OCI-LY3 (cell line): ENCODE data around the gene RAET1E.
"Not testable (repeated sequence)": the region's sequence is repeated elsewhere in the genome, so short reads cannot be mapped to it uniquely, and the experiment has no call there.

Experiments used
- H2AFZ ChIP-seq: fragments of 200-600, 300-600 bp; shearing (Covaris generic); 2 replicates; pipeline ENCODE4 v1.6.0; 2014; ENCODE audit warnings: antibody characterized with exemption, low read depth, low read length
- H3K27ac ChIP-seq: fragments of 200-600, 300-600 bp; sonication (generic); 2 replicates; pipeline ENCODE4 v1.5.1; 2014; ENCODE audit warnings: mild to moderate bottlenecking, low read length, moderate library complexity, mixed read lengths
- H3K27me3 ChIP-seq: fragments of 200-600, 300-600 bp; sonication (generic); 2 replicates; pipeline ENCODE4 v1.6.1; 2014; ENCODE audit warnings: low read depth, low read length, mixed read lengths
- H3K36me3 ChIP-seq: fragments of 200-600, 300-600 bp; sonication (generic); replicated peaks from 2 replicates; pipeline ENCODE3; 2014; ENCODE audit warnings: low read depth, low read length, mixed read lengths
- H3K4me1 ChIP-seq: fragments of 300-600, 200-600 bp; sonication (generic); 2 replicates; pipeline ENCODE4 v1.6.1; 2014; ENCODE audit warnings: low read length, mixed read lengths
- H3K4me2 ChIP-seq: fragments of 200-600, 300-600 bp; sonication (generic); 2 replicates; pipeline ENCODE4 v1.6.1; 2014; ENCODE audit warnings: low read length, mixed read lengths
- H3K4me3 ChIP-seq: fragments of 300-600, 200-600 bp; sonication (generic); 2 replicates; pipeline ENCODE4 v1.5.1; 2014; ENCODE audit warnings: antibody characterized with exemption, mild to moderate bottlenecking, low read length, moderate library complexity
- H3K79me2 ChIP-seq: fragments of 300-600, 200-600 bp; shearing (Covaris generic); 2 replicates; pipeline ENCODE4 v1.6.1; 2014; ENCODE audit warnings: mild to moderate bottlenecking, low read length, mixed read lengths
- H3K9ac ChIP-seq: fragments of 300-600, 200-600 bp; shearing (Covaris generic); 2 replicates; pipeline ENCODE4 v1.6.0; 2014; ENCODE audit warnings: mild to moderate bottlenecking, low read length, moderate library complexity
- H3K9me3 ChIP-seq: fragments of 200-600, 300-600 bp; shearing (Covaris generic); 2 replicates; pipeline ENCODE4 v1.6.1; 2014; ENCODE audit warnings: low read length, mixed read lengths; ENCODE audit not compliant: insufficient read depth
- H4K20me1 ChIP-seq: fragments of 200-600, 300-600 bp; sonication (generic); 2 replicates; pipeline ENCODE4 v1.6.1; 2016; ENCODE audit warnings: low read length, mixed read lengths; ENCODE audit not compliant: insufficient read depth
- CTCF ChIP-seq: fragments of 200-600, 300-600 bp; sonication (generic); IDR thresholded peaks from 2 replicates; pipeline ENCODE4 v1.5.1; 2014; ENCODE audit warnings: antibody characterized with exemption, low read length, low read depth
- EZH2phosphoT487 ChIP-seq: fragments of 200-600 bp; shearing (Covaris generic); IDR thresholded peaks from 2 replicates; pipeline ENCODE4 v1.6.1; 2018; ENCODE audit warnings: antibody characterized with exemption, mixed run types, low read depth

The RAET1E gene

DNA sequence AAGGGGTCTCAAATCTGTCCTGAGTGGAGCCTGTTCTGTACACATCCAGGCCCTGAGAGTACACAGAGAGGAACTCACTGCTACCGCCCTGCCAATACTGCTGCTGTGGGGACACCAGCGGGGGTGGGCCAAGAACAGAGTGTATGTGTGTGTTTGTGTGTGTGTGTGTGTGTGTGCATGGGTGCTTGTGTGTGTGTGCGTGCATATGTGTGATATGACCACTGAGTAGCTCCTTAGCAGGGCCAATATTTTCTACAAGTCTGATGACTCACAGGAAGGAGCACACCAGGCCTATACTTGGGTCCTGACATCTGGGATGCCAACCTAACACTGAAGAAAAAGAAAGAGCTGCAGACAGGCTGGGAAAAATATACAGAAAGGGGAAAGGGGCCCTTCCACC lies 1.4 kb downstream of the RAET1E start:
- Histone ChIP-seq H3K9me3 (no peaks in the 10 kb centered on the region), H4K20me1 (no peaks in the 10 kb centered on the region), H3K4me3 (no peak overlapping the region), H3K27ac (no peak overlapping the region), H2AFZ (no peak overlapping the region), H3K4me2 (no peak overlapping the region), H3K27me3 (no peaks in the 10 kb centered on the region), H3K79me2 (no peaks in the 10 kb centered on the region), H3K36me3 (no peaks in the 10 kb centered on the region), H3K4me1 (no peaks in the 10 kb centered on the region), H3K9ac (no peak overlapping the region)
- TF ChIP-seq CTCF (no peak), EZH2phosphoT487 (no peak)

GRCh38 chr6:149895833-149896271 lies 2.1 kb downstream of the RAET1E start:
- TF ChIP-seq CTCF (no peak), EZH2phosphoT487 (no peak)
- H3K4me3 ChIP-seq = no peak overlapping the region
- no peaks in the 10 kb centered on the region for H4K20me1 ChIP-seq
- no peaks in the 10 kb centered on the region for H3K36me3 ChIP-seq
- no peaks in the 10 kb centered on the region for H3K79me2 ChIP-seq
- no peak overlapping the region for H3K27ac ChIP-seq
- H3K9ac ChIP-seq = no peak overlapping the region
- H3K4me2 ChIP-seq = no peak overlapping the region
- H3K4me1 ChIP-seq = no peaks in the 10 kb centered on the region
- no peaks in the 10 kb centered on the region for H3K9me3 ChIP-seq
- no peaks in the 10 kb centered on the region for H3K27me3 ChIP-seq
- no peak overlapping the region for H2AFZ ChIP-seq

GRCh38 chr6:149895048-149895590 lies 2.8 kb downstream of the RAET1E start:
- Histone ChIP-seq H3K9ac (no peak overlapping the region), H3K27ac (no peak overlapping the region), H4K20me1 (no peaks in the 10 kb centered on the region), H3K9me3 (no peaks in the 10 kb centered on the region), H3K79me2 (no peaks in the 10 kb centered on the region), H3K4me1 (no peaks in the 10 kb centered on the region), H2AFZ (no peak overlapping the region), H3K4me3 (no peak overlapping the region), H3K36me3 (no peaks in the 10 kb centered on the region), H3K27me3 (no peaks in the 10 kb centered on the region), H3K4me2 (no peak overlapping the region)
- TF ChIP-seq CTCF (no peak), EZH2phosphoT487 (no peak)

DNA sequence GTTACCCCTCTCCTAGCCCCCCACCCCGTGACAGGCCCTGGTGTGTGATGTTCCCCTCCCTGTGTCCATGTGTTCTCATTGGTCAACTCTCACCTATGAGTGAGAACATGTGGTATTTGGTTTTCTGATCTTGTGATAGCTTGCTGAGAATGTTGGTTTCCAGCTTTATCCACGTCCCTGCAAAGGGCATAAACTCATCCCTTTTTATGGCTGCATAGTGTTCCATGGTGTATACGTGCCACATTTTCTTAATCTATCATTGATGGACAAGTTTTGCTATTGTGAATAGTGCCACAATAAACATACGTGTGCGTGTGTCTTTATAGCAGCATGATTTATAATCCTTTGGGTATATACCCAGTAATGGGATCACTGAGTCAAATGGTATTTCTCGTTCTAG lies 6.0 kb downstream of the RAET1E start:
- not testable (repeated sequence) for H3K9ac ChIP-seq, H3K9me3 ChIP-seq, H3K4me3 ChIP-seq, H3K27me3 ChIP-seq, H3K4me1 ChIP-seq, H3K79me2 ChIP-seq, H3K27ac ChIP-seq, H2AFZ ChIP-seq, H4K20me1 ChIP-seq, H3K4me2 ChIP-seq, H3K36me3 ChIP-seq

DNA sequence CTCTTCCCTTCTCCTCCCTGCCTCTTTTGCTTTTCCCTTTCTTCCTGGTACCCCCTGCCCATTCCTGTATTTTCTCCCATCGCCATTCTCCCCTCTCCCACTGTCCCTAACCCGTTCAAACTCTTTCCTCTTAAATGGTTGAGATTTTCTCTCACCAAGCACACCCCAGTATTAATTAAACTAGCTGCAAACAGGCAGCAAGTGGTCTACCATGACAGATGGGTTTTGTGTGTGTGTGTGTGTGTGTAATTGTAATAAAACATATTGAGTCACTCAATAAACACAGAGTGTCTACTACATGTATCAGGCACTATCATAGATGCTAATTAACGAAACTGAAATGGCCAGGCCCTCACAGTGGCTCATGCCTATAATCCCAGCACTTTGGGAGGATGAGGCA lies 6.7 kb downstream of the RAET1E start:
- Histone ChIP-seq H3K27ac (no peak overlapping the region), H3K4me1 (no peaks in the 10 kb centered on the region)

More for the DNA sequence above, 6.7 kb downstream of the RAET1E start:
- no peaks in the 10 kb centered on the region for H3K79me2 ChIP-seq
- H3K4me3 ChIP-seq = no peak overlapping the region
- H4K20me1 ChIP-seq = no peaks in the 10 kb centered on the region
- no peak overlapping the region for H3K9ac ChIP-seq
- no peaks in the 10 kb centered on the region for H3K9me3 ChIP-seq
- H3K27me3 ChIP-seq = no peaks in the 10 kb centered on the region
- no peak for TF ChIP-seq CTCF
- no peak for TF ChIP-seq EZH2phosphoT487
- H3K4me2 ChIP-seq = no peak overlapping the region
- no peak overlapping the region for H2AFZ ChIP-seq
- no peaks in the 10 kb centered on the region for H3K36me3 ChIP-seq
